Uterus (tissue), 4 donors: Measurements from ENCODE around the gene TSEN15. TPM values are rescaled to one million over a fixed set of nuclear protein-coding genes. Genes with fewer than 3 reads are reported as not detected.
"Not testable (repeated sequence)": the region's sequence is repeated elsewhere in the genome, so short reads cannot be mapped to it uniquely, and the experiment has no call there.

Experiments
- DNase-seq, 2 donors: peaks; one replicate each; pipeline ENCODE4 v3.0.0-alpha.2; 2019 to 2020
- H3K27ac ChIP-seq, 2 donors: fragments of 200-600 bp; sonication (generic); 1 replicate in 1 of 2; 2 replicates in 1 of 2; pipeline ENCODE4 v1.5.1; 2016 to 2018
- H3K27me3 ChIP-seq, 2 donors: fragments of 200-600 bp; sonication (generic); one replicate each; pipeline ENCODE4 v1.5.1; 2018 to 2019; ENCODE audit warnings: control low read depth in 1 of 2
- H3K36me3 ChIP-seq, 2 donors: fragments of 200-600 bp; sonication (generic); one replicate each; pipeline ENCODE4 v1.5.1; 2019; ENCODE audit warnings: control low read depth in 1 of 2
- H3K4me1 ChIP-seq, 2 donors: fragments of 200-600 bp; sonication (generic); one replicate each; pipeline ENCODE4 v1.5.1; 2018 to 2019; ENCODE audit warnings: control low read depth in 1 of 2
- H3K4me3 ChIP-seq, 2 donors: fragments of 200-600 bp; sonication (generic); 1 replicate in 1 of 2; 2 replicates in 1 of 2; pipeline ENCODE4 v1.5.1; 2018 to 2019; ENCODE audit warnings: mild to moderate bottlenecking in 1 of 2
- H3K9me3 ChIP-seq, 2 donors: fragments of 200-600 bp; sonication (generic); one replicate each; pipeline ENCODE4 v1.5.1; 2019; ENCODE audit warnings: control low read depth in 1 of 2
- POLR2A ChIP-seq, 2 donors: fragments of 450-650 bp; IDR thresholded peaks; one replicate each; pipeline ENCODE4 v1.6.1; 2016; ENCODE audit warnings: antibody characterized with exemption in 2 of 2, mild to moderate bottlenecking in 1 of 2, moderate library complexity in 1 of 2
- intact Hi-C: fragments of 100-400 bp; cut with DNase I; formaldehyde crosslinking; loops from one replicate; pipeline ENCODE4 v1.15.1; 2023; ENCODE audit warnings: low total_unique reads
- total RNA-seq, 4 donors: library from RNA; depleted of rRNA in 3 of 4; stranded (reverse); fragments of >200 nt in 3 of 4; gene quantifications; one replicate each; pipeline versions ENCODE4 v1.1.0 to v1.2.4, GENCODE V29; 2014 to 2023
- TF ChIP-seq, protein P1 (sequence below), 4 experiments: fragments of 200-600 bp in 2 of 4; fragments of 450-650 bp in 2 of 4; sonication (generic) in 2 of 4; IDR thresholded peaks; one replicate each; pipeline ENCODE4 v1.5.1; 2016 to 2019; ENCODE audit warnings: antibody characterized with exemption in 4 of 4, mild to moderate bottlenecking in 2 of 4, moderate library complexity in 1 of 4
- donor health status: DM: yes; HTN: yes; CAD: no.

The TSEN15 gene
- total RNA-seq, 4 donors from 2014 or later: 7.9 to 69.3 (median 29.2) TPM

DNA sequence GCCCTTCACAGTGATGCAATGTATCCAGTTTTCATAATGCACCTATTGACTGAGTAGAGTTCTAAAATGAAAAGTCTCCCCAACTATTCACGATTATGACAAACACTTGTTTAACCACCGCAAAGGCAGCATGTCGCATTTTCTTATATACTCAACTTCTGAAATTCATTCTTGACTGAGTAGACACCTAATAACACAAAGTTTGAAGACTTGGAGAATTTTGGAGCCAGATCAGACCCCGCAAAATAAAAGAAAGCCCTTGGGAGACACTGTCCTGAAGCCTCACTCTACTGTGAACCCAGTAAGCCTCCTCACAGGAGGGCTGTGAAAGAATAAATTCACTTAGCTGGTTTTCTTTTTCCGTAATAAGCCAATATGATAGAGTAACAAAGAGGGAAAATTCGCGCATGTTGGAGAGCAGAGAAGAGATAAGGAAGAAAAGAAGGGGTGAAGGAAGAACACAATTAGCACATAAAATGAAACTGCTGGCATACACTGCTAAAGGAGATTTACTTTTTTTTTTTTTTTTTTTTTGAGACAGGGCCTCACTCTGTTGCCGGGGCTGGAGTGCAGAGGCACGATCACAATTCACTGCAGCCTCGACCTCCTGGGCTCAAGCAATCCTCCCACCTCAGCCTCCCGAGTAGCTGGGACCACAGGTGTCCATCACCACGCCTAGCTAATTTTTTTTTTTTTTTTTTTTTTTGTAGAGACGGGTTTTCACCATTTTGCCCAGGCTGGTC lies 13.5 kb upstream of the TSEN15 start:
- no peak overlapping the region for H3K27ac ChIP-seq
- H3K9me3 ChIP-seq: no peaks in the 10 kb centered on the region
- no peaks in the 10 kb centered on the region for H3K36me3 ChIP-seq
- H3K27me3 ChIP-seq: no peaks in the 10 kb centered on the region
- H3K4me1 ChIP-seq: no peaks in the 10 kb centered on the region
- no peak for DNase-seq
- TF ChIP-seq, protein P1, sequence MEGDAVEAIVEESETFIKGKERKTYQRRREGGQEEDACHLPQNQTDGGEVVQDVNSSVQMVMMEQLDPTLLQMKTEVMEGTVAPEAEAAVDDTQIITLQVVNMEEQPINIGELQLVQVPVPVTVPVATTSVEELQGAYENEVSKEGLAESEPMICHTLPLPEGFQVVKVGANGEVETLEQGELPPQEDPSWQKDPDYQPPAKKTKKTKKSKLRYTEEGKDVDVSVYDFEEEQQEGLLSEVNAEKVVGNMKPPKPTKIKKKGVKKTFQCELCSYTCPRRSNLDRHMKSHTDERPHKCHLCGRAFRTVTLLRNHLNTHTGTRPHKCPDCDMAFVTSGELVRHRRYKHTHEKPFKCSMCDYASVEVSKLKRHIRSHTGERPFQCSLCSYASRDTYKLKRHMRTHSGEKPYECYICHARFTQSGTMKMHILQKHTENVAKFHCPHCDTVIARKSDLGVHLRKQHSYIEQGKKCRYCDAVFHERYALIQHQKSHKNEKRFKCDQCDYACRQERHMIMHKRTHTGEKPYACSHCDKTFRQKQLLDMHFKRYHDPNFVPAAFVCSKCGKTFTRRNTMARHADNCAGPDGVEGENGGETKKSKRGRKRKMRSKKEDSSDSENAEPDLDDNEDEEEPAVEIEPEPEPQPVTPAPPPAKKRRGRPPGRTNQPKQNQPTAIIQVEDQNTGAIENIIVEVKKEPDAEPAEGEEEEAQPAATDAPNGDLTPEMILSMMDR (IDR thresholded peaks at IDR 0.05): no peak
- no peak for TF ChIP-seq POLR2A (IDR thresholded peaks at IDR 0.05)
- intact Hi-C loops: no loop called here
- H3K4me3 ChIP-seq: no peak overlapping the region

DNA sequence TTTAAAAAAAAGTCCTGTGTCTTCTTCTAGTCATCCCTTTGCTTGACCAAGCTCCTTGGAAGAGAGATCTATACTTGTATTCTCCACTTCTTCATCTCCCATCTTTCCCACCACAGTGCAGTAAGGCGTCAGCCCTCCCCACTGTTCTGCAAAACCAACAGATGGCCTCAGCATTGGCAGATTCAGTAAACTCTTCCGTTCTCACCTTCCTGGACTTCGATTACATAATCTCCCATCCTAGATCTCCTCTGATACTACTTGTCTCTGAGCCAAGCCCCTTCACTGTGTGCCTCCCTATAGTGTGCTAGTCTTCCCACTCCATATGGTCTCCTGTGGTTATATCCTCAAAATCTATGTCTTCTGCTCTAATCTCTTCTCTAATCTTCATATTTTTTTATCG lies 12.4 kb upstream of the TSEN15 start:
- H3K4me1 ChIP-seq: no peaks in the 10 kb centered on the region
- no peaks in the 10 kb centered on the region for H3K27me3 ChIP-seq
- H3K4me3 ChIP-seq: no peak overlapping the region
- no peak for DNase-seq
- TF ChIP-seq, protein P1 (IDR thresholded peaks at IDR 0.05): no peak
- TF ChIP-seq POLR2A (IDR thresholded peaks at IDR 0.05): no peak
- intact Hi-C loops: no loop called here
- no peaks in the 10 kb centered on the region for H3K36me3 ChIP-seq
- no peaks in the 10 kb centered on the region for H3K9me3 ChIP-seq
- H3K27ac ChIP-seq: no peak overlapping the region

DNA sequence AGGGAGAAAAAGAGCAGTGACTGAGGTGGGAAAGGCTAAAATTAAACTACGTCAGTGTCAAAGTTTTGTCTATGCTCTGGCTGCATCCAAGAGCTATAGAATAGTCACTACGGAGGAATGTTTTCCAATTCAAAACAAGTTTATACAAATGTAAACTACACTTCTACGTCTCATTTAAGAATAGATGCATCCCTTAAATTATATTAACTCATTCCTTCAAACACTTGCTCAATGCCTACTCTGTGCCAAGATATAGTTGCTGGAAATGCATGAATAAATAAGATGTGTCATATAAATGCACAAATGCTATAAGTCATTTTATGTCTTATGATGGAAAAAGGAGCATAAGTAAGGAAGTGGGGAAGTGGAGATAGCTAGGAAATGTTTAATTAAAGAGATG lies 9.8 kb upstream of the TSEN15 start:
- no peak for DNase-seq
- H3K4me3 ChIP-seq: no peak overlapping the region
- H3K36me3 ChIP-seq: no peaks in the 10 kb centered on the region
- no peak overlapping the region for H3K27ac ChIP-seq
- H3K9me3 ChIP-seq: no peaks in the 10 kb centered on the region
- intact Hi-C loops: no loop called here
- H3K4me1 ChIP-seq: no peaks in the 10 kb centered on the region
- no peaks in the 10 kb centered on the region for H3K27me3 ChIP-seq
- no peak for TF ChIP-seq POLR2A (IDR thresholded peaks at IDR 0.05)
- TF ChIP-seq, protein P1 (IDR thresholded peaks at IDR 0.05): no peak

DNA sequence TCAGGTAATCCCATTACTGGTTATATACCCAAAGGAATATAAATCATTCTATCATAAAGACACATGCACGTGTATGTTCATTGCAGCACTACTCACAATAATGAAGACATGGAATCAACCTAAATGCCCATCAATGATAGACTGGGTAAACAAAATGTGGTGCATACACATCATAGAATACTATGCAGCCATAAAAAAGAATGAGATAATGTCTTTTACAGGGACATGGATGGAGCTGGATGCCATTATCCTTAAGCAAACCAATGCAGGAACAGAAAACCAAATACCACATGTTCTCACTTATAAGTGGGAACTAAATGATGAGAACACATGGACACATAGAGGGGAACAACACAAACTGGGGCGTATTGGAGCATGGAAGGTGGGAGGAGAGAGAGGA lies 8.2 kb upstream of the TSEN15 start:
- H3K9me3 ChIP-seq, H3K27ac ChIP-seq, H3K4me3 ChIP-seq, H3K36me3 ChIP-seq, DNase-seq, intact Hi-C loops, H3K4me1 ChIP-seq, H3K27me3 ChIP-seq: not testable (repeated sequence)

DNA sequence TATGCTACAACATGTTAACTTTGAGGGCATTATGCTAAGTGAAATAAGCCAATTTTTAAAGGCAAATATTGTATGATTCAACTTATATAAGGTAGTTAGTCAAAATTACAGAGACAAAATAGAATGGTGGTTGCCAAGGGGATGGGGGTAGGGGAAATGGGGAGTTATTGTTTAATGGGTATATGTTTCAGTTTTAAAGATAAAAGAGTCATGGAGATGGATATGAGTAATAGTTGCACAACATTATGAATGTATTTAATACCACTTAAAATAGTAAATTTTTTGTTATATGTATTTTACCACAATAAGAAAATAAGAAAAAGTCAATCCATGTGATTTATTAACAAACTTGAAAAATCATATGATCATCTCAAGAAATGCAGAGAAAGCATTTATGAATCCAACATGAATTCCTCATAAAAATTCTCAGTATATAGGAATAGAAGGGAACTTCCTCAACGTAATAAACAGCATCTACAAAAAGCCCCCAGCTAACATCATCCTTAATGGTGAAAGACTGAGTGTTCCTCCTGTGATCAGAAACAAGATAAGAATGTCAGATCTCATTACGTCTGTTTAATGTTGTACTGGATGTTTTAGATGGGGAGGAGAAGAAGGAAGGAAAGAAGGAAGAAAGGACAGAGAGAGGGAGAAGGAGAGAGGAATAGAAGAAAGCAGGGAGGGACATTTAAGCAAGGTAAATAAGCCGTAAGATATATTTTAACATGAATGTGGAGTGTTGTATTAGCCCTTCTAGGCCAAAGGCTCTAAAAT lies 6.7 kb upstream of the TSEN15 start:
- H3K36me3 ChIP-seq: no peaks in the 10 kb centered on the region
- H3K9me3 ChIP-seq: no peaks in the 10 kb centered on the region
- no peaks in the 10 kb centered on the region for H3K4me1 ChIP-seq
- no peak overlapping the region for H3K4me3 ChIP-seq
- DNase-seq: no peak
- no peak overlapping the region for H3K27ac ChIP-seq
- TF ChIP-seq POLR2A (IDR thresholded peaks at IDR 0.05): no peak
- TF ChIP-seq, protein P1 (IDR thresholded peaks at IDR 0.05): no peak
- no peaks in the 10 kb centered on the region for H3K27me3 ChIP-seq
- intact Hi-C loops: no loop called here

DNA sequence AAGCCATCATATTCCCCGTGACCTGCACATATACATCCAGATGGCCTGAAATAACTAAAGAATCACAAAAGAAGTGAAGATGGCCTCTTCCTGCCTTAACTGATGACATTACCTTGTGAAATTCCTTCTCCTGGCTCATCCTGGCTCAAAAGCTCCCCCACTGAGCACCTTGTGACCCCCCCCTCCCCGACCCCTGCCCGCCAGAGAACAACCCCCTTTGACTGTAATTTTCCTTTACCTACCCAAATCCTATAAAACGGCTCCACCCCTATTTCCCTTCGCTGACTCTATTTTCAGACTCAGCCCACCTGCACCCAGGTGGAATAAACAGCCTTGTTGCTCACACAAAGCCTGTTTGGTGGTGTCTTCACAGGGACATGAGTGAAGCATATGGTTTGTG lies 4.0 kb upstream of the TSEN15 start:
- H3K27me3 ChIP-seq, H3K36me3 ChIP-seq, H3K4me3 ChIP-seq, intact Hi-C loops, H3K27ac ChIP-seq, H3K4me1 ChIP-seq, DNase-seq, H3K9me3 ChIP-seq: not testable (repeated sequence)
